BLaER1 treated with 17β-estradiol and CSF1 and Interleukin-3, amounts not matched to agents 10 nM and 100 nM (cell line): ENCODE results near the gene HK1.
"Not testable (repeated sequence)": the region's sequence is repeated elsewhere in the genome, so short reads cannot be mapped to it uniquely, and the experiment has no call there.

ENCODE experiments used
- H3K27ac ChIP-seq, 11 experiments: shearing (Covaris generic); formaldehyde crosslinking; 2 replicates each; pipeline ENCODE4 v1.8.1; 2022
- H3K27me3 ChIP-seq, 11 experiments: shearing (Covaris generic); formaldehyde crosslinking; 2 replicates each; pipeline ENCODE4 v1.8.1; 2022
- H3K36me3 ChIP-seq, 11 experiments: shearing (Covaris generic); formaldehyde crosslinking; 2 replicates each; pipeline ENCODE4 v1.8.1; 2022
- H3K4me1 ChIP-seq, 10 experiments: shearing (Covaris generic); formaldehyde crosslinking; 2 replicates each; pipeline ENCODE4 v1.8.1; 2022
- H3K4me2 ChIP-seq, 11 experiments: shearing (Covaris generic); formaldehyde crosslinking; 2 replicates each; pipeline ENCODE4 v1.8.1; 2022
- H3K4me3 ChIP-seq, 10 experiments: shearing (Covaris generic); formaldehyde crosslinking; 2 replicates each; pipeline ENCODE4 v1.8.1; 2022
- H3K9ac ChIP-seq, 11 experiments: shearing (Covaris generic); formaldehyde crosslinking; 2 replicates each; pipeline ENCODE4 v1.8.1; 2022
- H3K9me3 ChIP-seq, 11 experiments: shearing (Covaris generic); formaldehyde crosslinking; replicated peaks in 1 of 11; 2 replicates each; pipeline ENCODE4 v1.8.1; 2022
- H4K20me1 ChIP-seq, 11 experiments: shearing (Covaris generic); formaldehyde crosslinking; 2 replicates each; pipeline ENCODE4 v1.8.1; 2022
- Cebpa-rat ChIP-seq, 11 experiments: shearing (Covaris generic); IDR thresholded peaks; 2 replicates each; pipeline ENCODE4 v1.8.1; 2022

Gene HK1

DNA sequence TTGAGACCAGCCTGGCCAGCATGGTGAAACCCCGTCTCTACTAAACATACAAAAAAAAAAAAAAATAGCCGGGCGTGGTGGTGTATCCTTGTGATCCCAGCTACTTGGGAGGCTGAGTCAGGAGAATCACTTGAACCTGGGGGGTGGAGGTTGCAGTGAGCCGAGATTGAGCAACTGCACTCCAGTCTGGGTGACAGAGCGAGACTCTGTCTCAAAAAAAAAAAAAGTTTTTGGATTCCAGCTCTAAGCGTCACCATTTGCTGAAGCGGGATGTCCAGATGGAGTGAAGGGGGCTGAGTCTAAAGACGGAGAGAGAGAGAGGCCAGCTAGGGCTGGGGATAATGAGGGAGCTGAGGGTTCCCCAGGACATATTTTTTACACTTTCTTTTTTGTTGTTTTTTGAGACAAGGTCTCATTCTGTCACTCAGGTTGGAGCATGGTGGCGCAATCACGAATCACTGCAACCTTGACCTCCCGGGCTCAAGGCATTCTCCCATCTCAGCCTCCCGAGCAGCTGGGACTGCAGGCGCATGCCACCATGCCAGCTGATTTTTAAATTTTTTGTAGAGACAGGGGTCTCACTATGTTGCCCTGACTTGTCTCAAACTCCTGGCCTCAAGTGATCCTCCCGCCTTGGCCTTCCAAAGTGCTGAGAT, 9.4 kb upstream of the HK1 start:
- Histone ChIP-seq H4K20me1 (no peaks in the 10 kb centered on the region), H3K36me3 (no peaks in the 10 kb centered on the region), H3K9me3 (no peaks in the 10 kb centered on the region; a peak in 1 of 22 replicates), H3K27ac (no peak overlapping the region), H3K27me3 (no peaks in the 10 kb centered on the region), H3K4me1 (peaks cover 0 to 11% (median 8%) of the 10 kb centered on the region in 10 experiments; a peak in 11 of 20 replicates), H3K9ac (no peak overlapping the region), H3K4me3 (no peak overlapping the region), H3K4me2 (no peak overlapping the region)
- TF ChIP-seq Cebpa-rat (IDR thresholded peaks at IDR 0.05), result peak in 2 of 11 experiments; percentile 7 to 19; a peak in 1 of 22 replicates

DNA sequence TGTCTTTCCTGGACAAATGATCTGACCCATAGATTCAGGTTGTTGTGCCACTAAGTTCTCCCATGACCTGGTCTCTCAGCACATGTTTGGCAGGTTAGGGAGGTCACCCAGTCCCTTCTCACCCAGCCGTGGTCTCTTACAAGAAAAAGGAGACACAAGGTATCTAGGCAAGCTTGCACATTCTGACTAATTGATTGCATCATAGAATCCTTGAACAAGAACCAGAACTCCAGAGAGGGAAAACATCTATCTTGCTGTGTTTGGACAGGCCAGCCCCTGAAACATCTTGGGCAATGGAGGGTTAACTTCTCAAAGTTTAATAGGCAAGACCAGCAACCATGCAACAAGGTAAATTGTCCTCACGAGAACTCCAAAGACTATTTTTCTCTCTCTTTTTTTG, 8.5 kb upstream of the HK1 start:
- H3K27me3 ChIP-seq, result no peaks in the 10 kb centered on the region
- H3K9me3 ChIP-seq, result no peaks in the 10 kb centered on the region; a peak in 1 of 22 replicates
- peak in 2 of 11 experiments; percentile 42 to 64; a peak in 3 of 22 replicates for TF ChIP-seq Cebpa-rat (IDR thresholded peaks at IDR 0.05)
- peaks cover 0 to 11% (median 8%) of the 10 kb centered on the region in 10 experiments; a peak in 11 of 20 replicates for H3K4me1 ChIP-seq
- no peaks in the 10 kb centered on the region for H4K20me1 ChIP-seq
- no peak overlapping the region for H3K9ac ChIP-seq
- no peaks in the 10 kb centered on the region for H3K36me3 ChIP-seq
- H3K27ac ChIP-seq, result no peak overlapping the region
- no peak overlapping the region for H3K4me3 ChIP-seq
- no peak overlapping the region for H3K4me2 ChIP-seq

DNA sequence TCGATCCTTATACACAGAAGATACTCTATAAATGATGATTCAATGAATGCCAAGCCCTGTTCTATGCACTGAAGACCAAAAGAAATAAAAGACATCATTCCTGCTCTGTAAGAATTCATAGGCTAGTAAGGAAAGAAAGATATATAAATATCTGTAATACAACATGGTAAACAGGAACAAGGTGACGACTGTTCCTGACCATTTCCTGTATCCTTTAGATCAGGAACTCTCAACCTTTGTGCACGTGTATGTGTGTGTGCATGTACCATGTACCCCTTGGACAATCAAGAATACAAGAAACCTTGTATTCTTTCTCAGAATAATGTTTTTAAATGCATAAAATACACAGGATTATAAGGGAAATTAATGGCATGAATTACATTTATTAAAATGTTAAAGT, 7.3 kb upstream of the HK1 start:
- peak overlapping the region in 7 of 11 experiments; percentile 3 to 40 (median 23); a peak in 9 of 22 replicates for H3K4me2 ChIP-seq
- H3K27me3 ChIP-seq, result no peaks in the 10 kb centered on the region
- no peaks in the 10 kb centered on the region for H4K20me1 ChIP-seq
- H3K27ac ChIP-seq, result no peak overlapping the region
- no peak overlapping the region for H3K4me3 ChIP-seq
- H3K9me3 ChIP-seq, result no peaks in the 10 kb centered on the region; a peak in 1 of 22 replicates
- TF ChIP-seq Cebpa-rat (IDR thresholded peaks at IDR 0.05), result no peak
- peaks cover 0 to 11% (median 8%) of the 10 kb centered on the region in 10 experiments; a peak in 11 of 20 replicates for H3K4me1 ChIP-seq
- H3K36me3 ChIP-seq, result no peaks in the 10 kb centered on the region
- H3K9ac ChIP-seq, result no peak overlapping the region

DNA sequence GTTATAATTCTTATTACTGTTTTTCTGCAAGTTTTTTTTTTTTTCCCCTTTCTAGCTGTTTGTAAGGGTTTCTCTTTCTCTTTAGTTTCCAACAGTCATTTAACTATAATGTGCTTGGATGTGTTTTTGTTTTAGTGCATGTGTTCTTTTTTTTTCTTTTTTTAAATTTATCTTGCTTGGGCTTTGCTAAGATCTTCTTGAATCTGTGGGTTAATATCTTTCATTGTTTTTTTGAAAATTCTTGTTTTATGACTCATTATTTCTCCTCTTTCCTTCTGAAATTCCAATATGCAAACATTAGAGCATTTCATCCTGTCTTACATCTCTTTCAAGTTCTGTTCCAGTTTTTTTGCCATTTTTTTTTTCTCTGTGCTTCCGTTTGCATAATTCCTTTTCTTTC, 5.7 kb upstream of the HK1 start:
- Histone ChIP-seq H3K4me3 (no peak overlapping the region), H3K4me2 (no peak overlapping the region), H3K9me3 (no peaks in the 10 kb centered on the region; a peak in 1 of 22 replicates), H3K4me1 (peaks cover 0 to 11% (median 8%) of the 10 kb centered on the region in 10 experiments; a peak in 13 of 20 replicates), H3K9ac (no peak overlapping the region), H3K27ac (no peak overlapping the region), H3K36me3 (no peaks in the 10 kb centered on the region), H3K27me3 (no peaks in the 10 kb centered on the region), H4K20me1 (no peaks in the 10 kb centered on the region)
- TF ChIP-seq Cebpa-rat (IDR thresholded peaks at IDR 0.05), result no peak

DNA sequence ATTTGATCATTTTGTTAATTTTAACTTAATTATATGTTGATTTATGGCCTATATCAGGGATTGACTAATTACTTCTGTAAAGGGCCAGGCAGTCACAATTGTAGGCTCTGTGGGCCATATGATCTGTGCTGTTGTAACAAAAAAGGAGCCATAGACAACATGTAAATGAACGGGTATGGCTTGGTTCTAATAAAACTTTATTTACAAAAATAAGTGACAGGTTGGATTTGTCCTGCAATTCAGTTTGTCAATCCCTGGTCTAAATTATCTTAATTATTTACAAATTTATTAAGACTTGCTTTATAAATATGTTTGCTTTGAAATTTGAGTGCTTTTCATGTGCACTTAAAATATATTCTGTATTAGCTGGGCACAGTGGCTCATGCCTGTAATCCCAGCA, 2.9 kb upstream of the HK1 start:
- no peak overlapping the region for H3K9ac ChIP-seq

DNA sequence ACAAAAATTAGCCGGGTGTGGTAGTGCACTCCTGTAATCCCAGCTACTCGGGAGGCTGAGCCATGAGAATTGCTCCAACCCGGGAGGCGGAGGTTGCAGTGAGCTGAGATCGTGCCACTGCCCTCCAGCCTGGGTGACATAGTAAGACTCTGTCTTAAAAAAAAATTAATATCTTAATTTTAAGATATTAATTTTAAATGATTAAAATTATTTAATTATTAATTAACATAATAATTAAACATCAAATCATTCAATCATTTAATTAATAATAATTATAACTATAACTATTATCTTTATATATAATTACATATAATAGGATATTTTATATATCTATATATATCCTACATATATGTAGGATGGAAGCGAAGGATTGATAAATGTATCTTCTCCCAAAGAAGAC, 1.8 kb upstream of the HK1 start:
- Histone ChIP-seq H4K20me1 (no peaks in the 10 kb centered on the region), H3K9ac (no peak overlapping the region), H3K27ac (no peak overlapping the region), H3K4me3 (no peak overlapping the region), H3K4me2 (no peak overlapping the region), H3K36me3 (no peaks in the 10 kb centered on the region), H3K9me3 (peaks cover 0 to 1% (median 0%) of the 10 kb centered on the region in 11 experiments; a peak in 2 of 22 replicates), H3K27me3 (no peaks in the 10 kb centered on the region), H3K4me1 (peaks cover 7 to 36% (median 17%) of the 10 kb centered on the region in 10 experiments; a peak in 17 of 20 replicates)
- no peak for TF ChIP-seq Cebpa-rat (IDR thresholded peaks at IDR 0.05)

More for the DNA sequence above, 2.9 kb upstream of the HK1 start:
- no peaks in the 10 kb centered on the region for H3K36me3 ChIP-seq
- no peak overlapping the region for H3K4me3 ChIP-seq
- no peak overlapping the region for H3K27ac ChIP-seq
- H3K4me1 ChIP-seq, result peaks cover 10 to 32% (median 23%) of the 10 kb centered on the region in 10 experiments
- no peak for TF ChIP-seq Cebpa-rat (IDR thresholded peaks at IDR 0.05)
- no peaks in the 10 kb centered on the region for H4K20me1 ChIP-seq
- no peaks in the 10 kb centered on the region; a peak in 1 of 22 replicates for H3K9me3 ChIP-seq
- no peaks in the 10 kb centered on the region for H3K27me3 ChIP-seq
- H3K4me2 ChIP-seq, result no peak overlapping the region

DNA sequence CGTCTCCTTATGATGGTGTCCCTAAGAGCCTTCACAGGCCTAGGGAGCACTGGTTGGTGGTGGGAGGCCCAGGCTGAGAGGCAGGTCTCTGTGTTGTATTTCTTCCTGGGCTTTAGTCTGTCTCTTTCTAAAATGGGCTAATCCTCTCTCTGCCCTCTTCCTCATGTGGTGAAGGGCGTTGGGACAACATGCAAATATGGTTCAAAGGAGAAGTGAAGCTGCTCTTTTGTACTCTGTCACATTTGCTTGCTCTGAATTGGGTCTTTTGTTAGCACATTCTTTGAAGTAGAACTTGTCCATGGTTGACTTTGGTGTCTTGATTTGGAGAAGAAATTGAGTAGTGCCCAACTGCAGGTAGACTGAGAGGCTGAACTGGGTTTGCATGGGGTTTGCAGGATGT, 814 bp downstream of the HK1 start:
- H3K27me3 ChIP-seq, result no peaks in the 10 kb centered on the region
- H3K4me1 ChIP-seq, result peaks cover 6 to 36% (median 15%) of the 10 kb centered on the region in 10 experiments; a peak in 16 of 20 replicates
- no peaks in the 10 kb centered on the region for H3K36me3 ChIP-seq
- no peak overlapping the region for H3K9ac ChIP-seq
- peak overlapping the region; percentile 0 to 69 (median 32); a peak in 16 of 22 replicates for H3K4me2 ChIP-seq
- H3K27ac ChIP-seq, result peak overlapping the region in 5 of 11 experiments; percentile 8 to 54 (median 43); a peak in 8 of 22 replicates
- no peak for TF ChIP-seq Cebpa-rat (IDR thresholded peaks at IDR 0.05)
- no peak overlapping the region for H3K4me3 ChIP-seq
- H3K9me3 ChIP-seq, result peaks cover 0 to 5% (median 0%) of the 10 kb centered on the region in 11 experiments; a peak in 1 of 22 replicates
- no peaks in the 10 kb centered on the region for H4K20me1 ChIP-seq

DNA sequence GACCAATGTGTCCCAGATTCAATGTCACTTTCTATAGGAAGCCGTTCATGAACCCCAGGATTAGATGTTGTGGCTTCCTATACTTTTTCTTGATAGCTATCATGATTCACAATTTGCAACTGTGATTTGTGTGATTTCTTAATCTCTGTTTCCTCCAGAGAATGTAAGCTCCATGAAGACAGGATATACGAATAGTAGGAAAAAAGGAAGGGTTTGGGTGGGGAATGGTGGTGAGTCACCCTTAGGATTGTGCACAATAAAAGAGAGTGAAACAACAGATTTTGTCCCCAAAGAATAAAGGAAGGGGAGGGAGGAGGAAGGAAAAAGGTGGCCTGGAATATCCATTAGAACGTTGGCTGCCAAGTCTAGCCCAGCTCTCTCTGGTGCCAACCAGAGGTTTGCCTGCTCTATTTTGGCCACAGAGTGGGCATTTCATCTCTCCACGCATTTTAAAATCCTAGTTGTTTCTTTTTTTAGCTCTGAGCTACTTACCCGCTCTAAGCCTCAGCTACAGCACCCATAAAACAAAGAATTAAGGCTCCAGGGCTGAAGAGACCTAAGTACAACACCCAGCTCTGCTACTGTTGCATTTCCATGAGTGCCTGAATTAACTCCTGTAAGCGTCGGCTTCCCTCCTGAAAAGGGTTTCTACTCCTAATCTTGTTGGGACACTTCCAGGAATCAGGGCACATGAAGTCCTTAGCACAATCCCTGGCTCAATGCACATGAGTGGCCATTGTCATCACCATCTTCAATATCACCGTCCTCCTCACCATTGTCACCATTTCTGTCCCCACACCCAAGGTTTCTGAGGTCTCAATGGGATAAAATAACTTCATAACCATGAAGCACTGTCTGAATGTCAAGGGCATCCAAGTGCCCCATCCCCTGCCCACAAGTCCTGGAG, 3.5 kb downstream of the HK1 start:
- no peak overlapping the region for H3K4me2 ChIP-seq
- no peaks in the 10 kb centered on the region for H3K27me3 ChIP-seq
- no peaks in the 10 kb centered on the region for H4K20me1 ChIP-seq
- no peaks in the 10 kb centered on the region for H3K36me3 ChIP-seq
- no peak overlapping the region for H3K4me3 ChIP-seq
- H3K4me1 ChIP-seq, result peaks cover 6 to 36% (median 15%) of the 10 kb centered on the region in 10 experiments; a peak in 16 of 20 replicates
- no peak overlapping the region for H3K27ac ChIP-seq
- no peak overlapping the region for H3K9ac ChIP-seq
- peaks cover 0 to 5% (median 0%) of the 10 kb centered on the region in 11 experiments; a peak in 1 of 22 replicates for H3K9me3 ChIP-seq
- no peak for TF ChIP-seq Cebpa-rat (IDR thresholded peaks at IDR 0.05)

DNA sequence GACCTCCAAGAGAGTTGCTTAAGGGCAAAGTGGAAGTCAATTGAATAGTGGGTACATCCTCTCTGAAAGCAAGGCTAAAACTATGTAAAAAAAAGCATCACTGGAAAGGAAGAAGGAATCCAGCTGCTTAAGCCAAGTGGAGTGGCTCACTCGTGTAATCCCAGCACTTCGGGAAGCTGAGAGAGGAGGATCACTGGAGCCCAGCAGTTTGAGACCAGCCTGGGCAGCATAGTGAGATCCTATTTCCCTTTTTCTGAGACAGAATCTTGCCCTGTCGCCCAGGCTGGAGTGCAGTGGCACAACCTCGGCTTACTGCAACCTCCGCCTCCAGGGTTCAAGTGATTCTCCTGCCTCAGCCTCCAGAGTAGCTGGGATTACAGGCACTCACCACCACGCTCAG, 6.1 kb downstream of the HK1 start:
- not testable (repeated sequence) for H3K4me3 ChIP-seq, H3K27ac ChIP-seq, H4K20me1 ChIP-seq, H3K36me3 ChIP-seq, H3K9ac ChIP-seq, H3K4me2 ChIP-seq, H3K27me3 ChIP-seq, H3K9me3 ChIP-seq
- peaks cover 0 to 15% (median under 1%) of the 10 kb centered on the region in 10 experiments; a peak in 11 of 20 replicates for H3K4me1 ChIP-seq
